ENCODE results near the gene MAST4.
"Not testable (repeated sequence)": the region's sequence is repeated elsewhere in the genome, so short reads cannot be mapped to it uniquely, and the experiment has no call there.

Gene MAST4

GRCh38 chr5:67160272-67160671 is 564.1 kb downstream of the MAST4 start:
- DNase-seq (ENCODE audit: low read depth, low spot score), result no peak

GRCh38 chr5:67160985-67161384 is 564.8 kb downstream of the MAST4 start:
- H3K27ac ChIP-seq, result peak overlapping the region; percentile 80
- peak; percentile 65 for DNase-seq (ENCODE audit: low read depth, low spot score)

More at GRCh38 chr5:67160272-67160671, 564.1 kb downstream of the MAST4 start:
- H3K27ac ChIP-seq, result peak overlapping the region; percentile 80

DNA sequence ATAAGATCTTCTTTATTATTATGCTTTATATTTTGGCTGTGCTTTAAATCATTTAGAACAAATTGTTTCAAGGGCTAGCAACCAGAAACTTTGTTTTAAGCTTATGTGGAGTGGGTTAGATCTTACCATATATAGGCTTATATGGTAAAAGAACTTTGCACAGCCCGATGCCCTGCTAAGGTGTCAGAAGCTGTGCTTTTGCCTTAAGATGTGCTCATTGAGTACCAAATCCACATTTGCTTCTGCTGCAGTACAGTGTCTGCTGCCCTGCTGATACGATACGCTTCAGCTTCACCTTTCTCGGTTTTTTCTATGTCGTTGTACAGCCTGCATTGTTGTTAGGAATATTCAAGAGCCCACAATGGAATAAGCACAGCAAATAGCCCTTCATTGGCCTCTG is 565.6 kb downstream of the MAST4 start:
- peak overlapping the region; percentile 80 for H3K27ac ChIP-seq
- no peak for DNase-seq (ENCODE audit: low read depth, low spot score)

DNA sequence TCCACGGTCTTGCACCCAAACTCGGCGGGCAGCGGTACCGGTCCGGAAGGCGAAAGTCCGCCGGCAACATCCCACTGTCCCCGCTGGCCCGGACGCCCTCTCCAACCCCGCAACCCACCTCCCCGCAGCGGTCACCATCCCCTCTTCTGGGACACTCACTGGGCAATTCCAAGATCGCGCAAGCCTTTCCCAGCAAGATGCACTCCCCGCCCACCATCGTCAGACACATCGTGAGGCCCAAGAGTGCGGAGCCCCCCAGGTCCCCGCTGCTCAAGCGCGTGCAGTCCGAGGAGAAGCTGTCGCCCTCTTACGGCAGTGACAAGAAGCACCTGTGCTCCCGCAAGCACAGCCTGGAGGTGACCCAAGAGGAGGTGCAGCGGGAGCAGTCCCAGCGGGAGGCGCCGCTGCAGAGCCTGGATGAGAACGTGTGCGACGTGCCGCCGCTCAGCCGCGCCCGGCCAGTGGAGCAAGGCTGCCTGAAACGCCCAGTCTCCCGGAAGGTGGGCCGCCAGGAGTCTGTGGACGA is 567.1 kb downstream of the MAST4 start:
- no peak for DNase-seq (ENCODE audit: low read depth, low spot score)
- no peak overlapping the region for H3K27ac ChIP-seq

DNA sequence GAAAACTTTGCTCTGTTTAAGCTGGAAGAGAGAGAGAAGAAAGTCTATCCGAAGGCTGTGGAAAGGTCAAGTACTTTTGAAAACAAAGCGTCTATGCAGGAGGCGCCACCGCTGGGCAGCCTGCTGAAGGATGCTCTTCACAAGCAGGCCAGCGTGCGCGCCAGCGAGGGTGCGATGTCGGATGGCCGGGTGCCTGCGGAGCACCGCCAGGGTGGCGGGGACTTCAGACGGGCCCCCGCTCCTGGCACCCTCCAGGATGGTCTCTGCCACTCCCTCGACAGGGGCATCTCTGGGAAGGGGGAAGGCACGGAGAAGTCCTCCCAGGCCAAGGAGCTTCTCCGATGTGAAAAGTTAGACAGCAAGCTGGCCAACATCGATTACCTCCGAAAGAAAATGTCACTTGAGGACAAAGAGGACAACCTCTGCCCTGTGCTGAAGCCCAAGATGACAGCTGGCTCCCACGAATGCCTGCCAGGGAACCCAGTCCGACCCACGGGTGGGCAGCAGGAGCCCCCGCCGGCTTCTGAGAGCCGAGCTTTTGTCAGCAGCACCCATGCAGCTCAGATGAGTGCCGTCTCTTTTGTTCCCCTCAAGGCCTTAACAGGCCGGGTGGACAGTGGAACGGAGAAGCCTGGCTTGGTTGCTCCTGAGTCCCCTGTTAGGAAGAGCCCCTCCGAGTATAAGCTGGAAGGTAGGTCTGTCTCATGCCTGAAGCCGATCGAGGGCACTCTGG is 567.8 kb downstream of the MAST4 start:
- peak overlapping the region; percentile 78 for H3K27ac ChIP-seq
- no peak for DNase-seq (ENCODE audit: low read depth, low spot score)

DNA sequence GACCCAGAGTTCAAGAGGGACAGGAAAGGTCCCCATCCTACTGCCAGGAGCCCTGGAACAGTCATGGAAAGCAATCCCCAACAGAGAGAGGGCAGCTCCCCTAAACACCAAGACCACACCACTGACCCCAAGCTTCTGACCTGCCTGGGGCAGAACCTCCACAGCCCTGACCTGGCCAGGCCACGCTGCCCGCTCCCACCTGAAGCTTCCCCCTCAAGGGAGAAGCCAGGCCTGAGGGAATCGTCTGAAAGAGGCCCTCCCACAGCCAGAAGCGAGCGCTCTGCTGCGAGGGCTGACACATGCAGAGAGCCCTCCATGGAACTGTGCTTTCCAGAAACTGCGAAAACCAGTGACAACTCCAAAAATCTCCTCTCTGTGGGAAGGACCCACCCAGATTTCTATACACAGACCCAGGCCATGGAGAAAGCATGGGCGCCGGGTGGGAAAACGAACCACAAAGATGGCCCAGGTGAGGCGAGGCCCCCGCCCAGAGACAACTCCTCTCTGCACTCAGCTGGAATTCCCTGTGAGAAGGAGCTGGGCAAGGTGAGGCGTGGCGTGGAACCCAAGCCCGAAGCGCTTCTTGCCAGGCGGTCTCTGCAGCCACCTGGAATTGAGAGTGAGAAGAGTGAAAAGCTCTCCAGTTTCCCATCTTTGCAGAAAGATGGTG is 568.8 kb downstream of the MAST4 start:
- peak overlapping the region; percentile 78 for H3K27ac ChIP-seq

DNA sequence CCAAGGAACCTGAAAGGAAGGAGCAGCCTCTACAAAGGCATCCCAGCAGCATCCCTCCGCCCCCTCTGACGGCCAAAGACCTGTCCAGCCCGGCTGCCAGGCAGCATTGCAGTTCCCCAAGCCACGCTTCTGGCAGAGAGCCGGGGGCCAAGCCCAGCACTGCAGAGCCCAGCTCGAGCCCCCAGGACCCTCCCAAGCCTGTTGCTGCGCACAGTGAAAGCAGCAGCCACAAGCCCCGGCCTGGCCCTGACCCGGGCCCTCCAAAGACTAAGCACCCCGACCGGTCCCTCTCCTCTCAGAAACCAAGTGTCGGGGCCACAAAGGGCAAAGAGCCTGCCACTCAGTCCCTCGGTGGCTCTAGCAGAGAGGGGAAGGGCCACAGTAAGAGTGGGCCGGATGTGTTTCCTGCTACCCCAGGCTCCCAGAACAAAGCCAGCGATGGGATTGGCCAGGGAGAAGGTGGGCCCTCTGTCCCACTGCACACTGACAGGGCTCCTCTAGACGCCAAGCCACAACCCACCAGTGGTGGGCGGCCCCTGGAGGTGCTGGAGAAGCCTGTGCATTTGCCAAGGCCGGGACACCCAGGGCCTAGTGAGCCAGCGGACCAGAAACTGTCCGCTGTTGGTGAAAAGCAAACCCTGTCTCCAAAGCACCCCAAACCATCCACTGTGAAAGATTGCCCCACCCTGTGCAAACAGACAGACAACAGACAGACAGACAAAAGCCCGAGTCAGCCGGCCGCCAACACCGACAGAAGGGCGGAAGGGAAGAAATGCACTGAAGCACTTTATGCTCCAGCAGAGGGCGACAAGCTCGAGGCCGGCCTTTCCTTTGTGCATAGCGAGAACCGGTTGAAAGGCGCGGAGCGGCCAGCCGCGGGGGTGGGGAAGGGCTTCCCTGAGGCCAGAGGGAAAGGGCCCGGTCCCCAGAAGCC is 569.6 kb downstream of the MAST4 start:
- peak overlapping the region; percentile 78 for H3K27ac ChIP-seq
- DNase-seq (ENCODE audit: low read depth, low spot score), result peak; percentile 41

More for the DNA sequence above, 568.8 kb downstream of the MAST4 start:
- no peak for DNase-seq (ENCODE audit: low read depth, low spot score)

- DNase-seq (ENCODE audit: low read depth, low spot score), result no peak
- H3K27ac ChIP-seq, result peak overlapping the region; percentile 78
Measured at GRCh38 chr5:67166460-67167285, 570.5 kb downstream of the MAST4 start.

GRCh38 chr5:67168069-67168468 is 571.9 kb downstream of the MAST4 start:
- peak overlapping the region; percentile 78 for H3K27ac ChIP-seq

DNA sequence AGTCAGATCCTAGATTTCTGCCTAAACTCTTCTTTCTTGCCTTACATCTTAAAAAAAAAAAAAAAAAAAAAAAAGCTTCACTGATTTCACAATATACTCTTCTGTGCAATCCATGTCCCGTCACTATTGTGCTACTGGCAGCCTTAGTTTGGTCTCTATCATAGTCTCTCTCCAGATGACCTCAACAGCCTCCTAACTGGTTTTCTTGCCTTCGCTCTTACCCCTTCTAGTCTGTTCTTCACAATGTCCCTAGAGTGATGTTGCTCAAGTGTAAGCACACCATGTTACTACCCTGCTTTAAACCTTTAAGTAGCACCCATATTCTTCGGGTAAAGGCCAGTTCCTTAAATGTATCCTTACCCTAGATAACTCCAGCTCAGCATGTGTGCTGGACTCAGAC is 574.6 kb downstream of the MAST4 start:
- peak overlapping the region; percentile 78 for H3K27ac ChIP-seq
- DNase-seq (ENCODE audit: low read depth, low spot score), result no peak

More at GRCh38 chr5:67168069-67168468, 571.9 kb downstream of the MAST4 start:
- no peak for DNase-seq (ENCODE audit: low read depth, low spot score)

DNA sequence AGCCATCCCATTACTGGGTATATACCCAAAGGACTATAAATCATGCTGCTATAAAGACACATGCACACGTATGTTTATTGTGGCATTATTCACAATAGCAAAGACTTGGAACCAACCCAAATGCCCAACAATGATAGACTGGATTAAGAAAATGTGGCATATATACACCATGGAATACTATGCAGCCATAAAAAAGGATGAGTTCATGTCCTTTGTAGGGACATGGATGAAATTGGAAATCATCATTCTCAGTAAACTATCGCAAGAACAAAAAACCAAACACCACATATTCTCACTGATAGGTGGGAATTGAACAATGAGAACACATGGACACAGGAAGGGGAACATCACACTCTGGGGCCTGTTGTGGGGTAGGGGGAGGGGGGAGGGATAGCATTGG is 577.2 kb downstream of the MAST4 start:
- DNase-seq (ENCODE audit: low read depth, low spot score), result not testable (repeated sequence)
- H3K27ac ChIP-seq, result peak overlapping the region; percentile 62

DNA sequence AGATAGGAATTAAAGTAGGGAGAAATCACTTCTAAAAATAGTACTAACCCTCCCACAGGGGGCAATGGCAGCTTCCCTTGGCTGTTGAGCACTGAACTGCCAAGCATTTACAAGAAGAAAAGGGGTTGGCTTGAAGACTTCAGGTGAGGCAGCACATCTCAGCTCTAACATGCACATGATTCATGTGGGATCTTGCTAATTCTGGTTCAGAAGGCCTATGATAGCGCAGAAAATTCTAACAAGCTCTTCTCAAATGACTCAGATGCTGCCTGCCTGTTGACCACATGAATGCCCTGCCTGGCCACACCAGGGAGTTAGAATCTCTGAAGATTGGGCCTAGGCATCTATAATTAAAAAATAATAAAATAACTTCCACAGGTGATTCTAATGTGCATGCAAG is 577.8 kb downstream of the MAST4 start:
- DNase-seq (ENCODE audit: low read depth, low spot score), result peak; percentile 62
- H3K27ac ChIP-seq, result peak overlapping the region; percentile 62

- H3K27ac ChIP-seq, result peak overlapping the region; percentile 62
- DNase-seq (ENCODE audit: low read depth, low spot score), result no peak
Measured at GRCh38 chr5:67176936-67177335, 580.7 kb downstream of the MAST4 start.

- H3K27ac ChIP-seq, result no peak overlapping the region
- no peak for DNase-seq (ENCODE audit: low read depth, low spot score)
Measured at GRCh38 chr5:67178085-67178484, 581.9 kb downstream of the MAST4 start.

GRCh38 chr5:67178966-67179365 is 582.8 kb downstream of the MAST4 start:
- no peak for DNase-seq (ENCODE audit: low read depth, low spot score)
- no peak overlapping the region for H3K27ac ChIP-seq

DNA sequence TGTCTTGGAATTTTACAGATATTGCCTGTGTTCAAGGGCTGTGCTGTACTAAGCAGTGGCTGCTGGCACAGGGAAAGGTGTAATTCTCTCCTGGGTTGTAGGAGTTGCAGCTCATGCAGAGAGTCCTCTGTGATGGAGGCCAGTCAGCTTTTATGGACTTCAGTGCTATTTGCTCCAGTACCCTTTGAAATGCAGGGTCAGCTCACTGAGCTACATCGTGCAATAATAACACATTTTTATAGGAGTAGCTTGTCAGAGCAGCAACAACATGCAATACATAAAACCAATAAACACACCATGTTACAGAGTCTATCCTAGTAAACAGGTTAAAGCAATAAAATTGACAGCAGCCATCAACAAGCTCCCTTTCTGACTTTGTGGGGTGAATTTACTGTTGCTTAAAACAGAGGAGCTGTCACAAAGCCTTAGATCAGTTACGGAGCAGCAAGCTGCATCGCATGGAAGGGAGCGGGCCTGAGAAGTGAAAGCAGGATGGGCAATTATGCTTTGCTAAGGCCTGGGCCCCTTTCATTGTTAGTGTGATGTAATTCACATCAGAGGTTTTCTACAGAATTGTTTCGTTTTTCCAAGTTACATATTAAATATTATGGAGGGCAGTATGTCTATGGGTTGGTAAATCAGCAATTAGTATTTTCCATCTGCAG is 583.6 kb downstream of the MAST4 start:
- no peak for DNase-seq (ENCODE audit: low read depth, low spot score)
- no peak overlapping the region for H3K27ac ChIP-seq

- H3K27ac ChIP-seq, result peak overlapping the region; percentile 38
- DNase-seq (ENCODE audit: low read depth, low spot score), result no peak
Measured at GRCh38 chr5:67181648-67182221, 585.5 kb downstream of the MAST4 start.

GRCh38 chr5:67182301-67182790 is 586.2 kb downstream of the MAST4 start:
- peak overlapping the region; percentile 38 for H3K27ac ChIP-seq
- no peak for DNase-seq (ENCODE audit: low read depth, low spot score)
